PC-3 (cell line): ENCODE results near the gene DVL3.

Experiments
- CTCF ChIP-seq: fragments of 300-600 bp; sonication (generic); conservative IDR thresholded peaks from 2 replicates; pipeline ENCODE4 v1.5.1; 2017; ENCODE audit warnings: antibody characterized with exemption, low read depth, mild to moderate bottlenecking, low read length
- EZH2 ChIP-seq: fragments of 300-600 bp; sonication (generic); IDR thresholded peaks from one replicate; pipeline ENCODE4 v1.6.1; 2017; ENCODE audit warnings: antibody characterized with exemption, mild to moderate bottlenecking, low read length; ENCODE audit not compliant: unreplicated experiment

DNA sequence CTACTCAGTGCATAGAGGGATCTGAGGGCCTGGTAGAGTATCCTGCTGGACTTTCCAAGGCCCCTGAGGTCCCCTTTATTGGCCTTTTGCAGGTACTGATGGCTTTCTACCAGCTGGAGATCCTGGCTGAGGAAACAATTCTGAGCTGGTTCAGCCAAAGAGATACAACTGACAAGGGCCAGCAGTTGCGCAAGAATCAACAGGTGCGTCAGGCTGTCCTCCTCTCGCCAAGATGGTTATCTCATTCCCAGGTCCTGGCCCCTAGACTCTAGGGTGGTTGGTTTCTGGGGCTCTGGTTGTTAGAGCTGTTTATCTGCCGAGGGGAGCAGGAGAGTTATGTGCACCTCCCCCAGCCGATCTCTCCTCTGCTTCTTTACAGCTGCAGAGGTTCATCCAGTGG is 10.7 kb upstream of the DVL3 start:
- TF ChIP-seq EZH2 = no peak
- TF ChIP-seq CTCF = no peak
